ENCODE results near the gene VWA3A. TPM values are rescaled to one million over a fixed set of nuclear protein-coding genes. Genes with fewer than 3 reads are reported as not detected.
"Not testable (repeated sequence)": the region's sequence is repeated elsewhere in the genome, so short reads cannot be mapped to it uniquely, and the experiment has no call there.

The VWA3A gene
- total RNA-seq, 1 experiment from 2014 or later: not detected

DNA sequence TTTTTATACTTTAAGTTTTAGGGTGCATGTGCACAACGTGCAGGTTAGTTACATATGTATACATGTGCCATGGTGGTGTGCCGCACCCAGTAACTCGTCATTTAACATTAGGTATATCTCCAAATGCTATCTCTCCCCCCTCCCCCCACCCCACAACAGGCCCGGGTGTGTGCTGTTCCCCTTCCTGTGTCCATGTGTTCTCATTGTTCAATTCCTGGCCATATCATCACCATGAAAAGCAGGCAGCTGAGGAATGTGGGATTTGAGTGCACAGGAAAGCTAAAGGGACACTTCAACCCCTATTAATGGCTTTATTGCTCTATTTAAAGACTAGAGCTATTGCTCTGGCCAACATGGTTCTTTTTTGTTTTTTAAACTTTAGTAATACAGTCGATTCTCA lies 46.5 kb upstream of the VWA3A start:
- H3K36me3 ChIP-seq (ENCODE audit: control insufficient read depth in 1 of 2, insufficient read depth in 2 of 2, low read length in 2 of 2); CTCF ChIA-PET; ATAC-seq; DNase-seq (ENCODE audit: low read depth, low spot score); H3K9me2 ChIP-seq (ENCODE audit: insufficient read depth); POLR2A ChIA-PET; H3K9me3 ChIP-seq (ENCODE audit: control insufficient read depth in 1 of 2, insufficient read depth in 1 of 2, low read depth in 1 of 2, low read length in 2 of 2); RAD21 ChIA-PET (ENCODE audit: low non-redundant PET in 1 of 2, low total read pairs in 2 of 2, uncharacterized antibody in 2 of 2, unreplicated experiment in 2 of 2); H2AFZ ChIP-seq (ENCODE audit: low read depth, low read length, poor library complexity, severe bottlenecking); H3K27me3 ChIP-seq (ENCODE audit: insufficient read depth, low read length); BruUV-seq (replicated peaks); H4K20me1 ChIP-seq (ENCODE audit: insufficient read depth); H3K4me3 ChIP-seq (replicated peaks in 1 of 2; ENCODE audit: low read depth in 1 of 2, low read length in 2 of 2); intact Hi-C loops (cut with micrococcal nuclease): not testable (repeated sequence)
- Histone ChIP-seq H3K79me2 (ENCODE audit: insufficient read depth, low read length) (peaks cover 48% of the 10 kb centered on the region), H3K4me1 (ENCODE audit: control insufficient read depth in 1 of 2, insufficient read depth in 2 of 2, low read length in 2 of 2) (peaks cover 49 to 51% of the 10 kb centered on the region in 2 experiments), H3K9ac (ENCODE audit: low read length) (peak overlapping the region; percentile 26; the same call in 1 of the 2 replicates), H3K27ac (ENCODE audit: low read depth, low read length) (peak overlapping the region; percentile 58; the same call in 1 of the 2 replicates), H3K4me2 (ENCODE audit: low read length) (peak overlapping the region; percentile 32)

GRCh38 chr16:22050963-22051362 lies 41.4 kb upstream of the VWA3A start:
- TF ChIP-seq SP1 (IDR thresholded peaks at IDR 0.05; ENCODE audit: low read depth): peak; percentile 45
- TF ChIP-seq, protein P1, sequence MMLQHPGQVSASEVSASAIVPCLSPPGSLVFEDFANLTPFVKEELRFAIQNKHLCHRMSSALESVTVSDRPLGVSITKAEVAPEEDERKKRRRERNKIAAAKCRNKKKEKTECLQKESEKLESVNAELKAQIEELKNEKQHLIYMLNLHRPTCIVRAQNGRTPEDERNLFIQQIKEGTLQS (IDR thresholded peaks at IDR 0.05): no peak
- TF ChIP-seq JUND (IDR thresholded peaks at IDR 0.05): peak; percentile 71
- peak; percentile 32; the same call in 1 of the 2 replicates for TF ChIP-seq CBX3 (IDR thresholded peaks at IDR 0.05; ENCODE audit: low read depth)
- TF ChIP-seq CEBPB (IDR thresholded peaks at IDR 0.05; ENCODE audit: low read depth): peak; percentile 57; the same call in 1 of the 2 replicates
- TF ChIP-seq FOSL1 (IDR thresholded peaks at IDR 0.05; ENCODE audit: low read depth): peak; percentile 77
- no peak for TF ChIP-seq ZFX (IDR thresholded peaks at IDR 0.05)
- Histone ChIP-seq H3K9me3 (ENCODE audit: control insufficient read depth in 1 of 2, insufficient read depth in 1 of 2, low read depth in 1 of 2, low read length in 2 of 2) (no peaks in the 10 kb centered on the region), H3K27ac (ENCODE audit: low read depth, low read length) (peak overlapping the region; percentile 39; the same call in 1 of the 2 replicates), H3K79me2 (ENCODE audit: insufficient read depth, low read length) (peaks cover 71% of the 10 kb centered on the region), H3K4me2 (ENCODE audit: low read length) (peak overlapping the region; percentile 49), H3K9ac (ENCODE audit: low read length) (0 out of 2 replicates have a peak overlapping the region, but pooled peaks have one; percentile 9), H3K4me3 (replicated peaks in 1 of 2; ENCODE audit: low read depth in 1 of 2, low read length in 2 of 2) (0 out of 4 replicates have a peak overlapping the region, but pooled peaks of 1 of the 2 experiments have one; percentile 5), H3K36me3 (ENCODE audit: control insufficient read depth in 1 of 2, insufficient read depth in 2 of 2, low read length in 2 of 2) (no peaks in the 10 kb centered on the region), H2AFZ (ENCODE audit: low read depth, low read length, poor library complexity, severe bottlenecking) (no peak overlapping the region), H3K27me3 (ENCODE audit: insufficient read depth, low read length) (no peaks in the 10 kb centered on the region), H4K20me1 (ENCODE audit: insufficient read depth) (no peaks in the 10 kb centered on the region), H3K4me1 (ENCODE audit: control insufficient read depth in 1 of 2, insufficient read depth in 2 of 2, low read length in 2 of 2) (peaks cover 61 to 68% of the 10 kb centered on the region in 2 experiments), H3K9me2 (ENCODE audit: insufficient read depth) (no peaks in the 10 kb centered on the region)
- ChIA-PET RAD21 (ENCODE audit: low non-redundant PET in 1 of 2, low total read pairs in 2 of 2, uncharacterized antibody in 2 of 2, unreplicated experiment in 2 of 2) (no interaction called here), CTCF (interaction anchor here (0.6 to 3.3 kb wide), 2 partner anchors 26 to 135 kb away, joined by 3 to 24 read pairs; no protein-coding TSS in a partner anchor), POLR2A (no interaction called here)
- intact Hi-C loops (cut with micrococcal nuclease): loop anchor here (2.0 kb wide), 1 partner anchor 20 kb away; no protein-coding TSS in a partner anchor
- ATAC-seq: peak; percentile 55
- no TSS peak for BruUV-seq (replicated peaks)
- peak; percentile 42 for DNase-seq (ENCODE audit: low read depth, low spot score)

Data from HCT116 (cell line).